ENCODE results near the gene HIC2. TPM values are rescaled to one million over a fixed set of nuclear protein-coding genes. Genes with fewer than 3 reads are reported as not detected.
"Not testable (repeated sequence)": the region's sequence is repeated elsewhere in the genome, so short reads cannot be mapped to it uniquely, and the experiment has no call there.

Gene HIC2, protein sequence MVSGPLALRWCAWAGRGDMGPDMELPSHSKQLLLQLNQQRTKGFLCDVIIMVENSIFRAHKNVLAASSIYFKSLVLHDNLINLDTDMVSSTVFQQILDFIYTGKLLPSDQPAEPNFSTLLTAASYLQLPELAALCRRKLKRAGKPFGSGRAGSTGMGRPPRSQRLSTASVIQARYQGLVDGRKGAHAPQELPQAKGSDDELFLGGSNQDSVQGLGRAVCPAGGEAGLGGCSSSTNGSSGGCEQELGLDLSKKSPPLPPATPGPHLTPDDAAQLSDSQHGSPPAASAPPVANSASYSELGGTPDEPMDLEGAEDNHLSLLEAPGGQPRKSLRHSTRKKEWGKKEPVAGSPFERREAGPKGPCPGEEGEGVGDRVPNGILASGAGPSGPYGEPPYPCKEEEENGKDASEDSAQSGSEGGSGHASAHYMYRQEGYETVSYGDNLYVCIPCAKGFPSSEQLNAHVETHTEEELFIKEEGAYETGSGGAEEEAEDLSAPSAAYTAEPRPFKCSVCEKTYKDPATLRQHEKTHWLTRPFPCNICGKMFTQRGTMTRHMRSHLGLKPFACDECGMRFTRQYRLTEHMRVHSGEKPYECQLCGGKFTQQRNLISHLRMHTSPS
- 2.5 and 3.4 TPM in 2 replicates for total RNA-seq (2014; rRNA removed; shearing (Covaris generic))
- 1.8 and 1.9 TPM in 2 replicates for polyA plus RNA-seq (2015; cell fraction: cytosol; rRNA removed)
- polyA plus RNA-seq (2015; cell fraction: nucleus; rRNA removed): 4.3 and 5.0 TPM in 2 replicates

DNA sequence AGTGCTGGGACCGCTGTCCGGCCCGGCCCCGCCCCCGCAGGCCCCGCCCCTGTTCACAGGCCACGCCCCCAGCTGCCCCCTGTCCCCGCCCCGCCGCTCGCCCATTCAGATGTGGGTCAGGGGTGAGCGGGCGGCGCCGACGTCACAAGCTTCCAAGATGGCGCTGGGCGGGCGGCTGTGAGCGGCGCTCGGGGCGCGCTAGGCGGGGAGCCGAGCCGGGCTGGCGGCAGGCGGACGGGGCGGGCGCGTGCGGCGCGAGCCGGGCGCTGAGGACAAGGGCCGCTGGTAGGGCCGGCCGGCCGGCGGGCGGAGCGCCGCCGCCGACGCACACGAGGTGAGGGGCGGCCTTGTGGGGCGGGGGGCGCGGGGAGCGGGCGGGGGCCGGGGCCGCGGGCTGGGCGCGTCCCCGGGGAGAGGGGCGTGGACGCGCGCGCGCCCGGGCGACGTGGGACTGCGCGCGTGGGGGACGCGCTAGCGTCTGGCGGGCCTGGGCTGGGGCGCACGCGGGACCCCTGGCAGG lies at the start of gene HIC2:
HIC2 (plus strand) TSS at position 145 of the 520 bp plus-strand sequence. CDS start 25,461 bp downstream, outside the sequence.
- not testable (repeated sequence) for DNase-seq (ENCODE audit: low read depth)

DNA sequence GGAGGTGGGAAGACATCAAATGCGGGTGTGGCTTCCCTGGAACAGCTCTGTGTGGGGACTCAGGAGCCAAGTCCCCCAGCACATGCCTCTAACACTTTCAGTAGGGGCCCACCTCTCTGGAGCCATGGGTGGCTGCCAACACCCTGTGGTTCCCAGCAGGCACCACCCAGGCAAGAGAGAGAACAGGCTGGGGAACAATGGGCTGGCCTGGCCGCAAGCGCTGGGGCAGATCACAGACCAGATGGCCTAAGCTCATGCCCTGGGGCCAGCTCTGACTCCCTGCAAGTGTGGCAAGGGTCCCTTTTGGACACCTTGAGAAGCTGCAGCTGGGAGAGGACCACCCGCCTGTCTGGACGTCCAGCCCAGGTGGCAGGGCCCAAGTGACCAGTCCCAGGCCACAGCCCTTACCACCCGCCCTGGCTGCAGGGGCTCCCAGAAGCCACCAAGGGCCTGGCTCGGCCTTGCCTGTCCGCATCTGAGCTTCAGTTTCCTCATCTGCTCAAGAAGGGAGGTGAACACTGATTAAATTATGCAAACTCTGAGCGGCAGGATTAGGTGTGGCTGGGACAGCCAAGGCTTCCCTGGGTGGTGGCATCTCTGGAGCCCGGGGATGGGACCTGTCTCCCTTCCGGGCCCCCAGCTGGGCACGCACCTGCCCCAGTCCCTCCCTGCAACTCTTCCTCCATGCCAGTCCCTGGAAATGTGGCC lies 48.4 kb upstream of the HIC2 start:
- not testable (repeated sequence) for DNase-seq (ENCODE audit: low read depth)

DNA sequence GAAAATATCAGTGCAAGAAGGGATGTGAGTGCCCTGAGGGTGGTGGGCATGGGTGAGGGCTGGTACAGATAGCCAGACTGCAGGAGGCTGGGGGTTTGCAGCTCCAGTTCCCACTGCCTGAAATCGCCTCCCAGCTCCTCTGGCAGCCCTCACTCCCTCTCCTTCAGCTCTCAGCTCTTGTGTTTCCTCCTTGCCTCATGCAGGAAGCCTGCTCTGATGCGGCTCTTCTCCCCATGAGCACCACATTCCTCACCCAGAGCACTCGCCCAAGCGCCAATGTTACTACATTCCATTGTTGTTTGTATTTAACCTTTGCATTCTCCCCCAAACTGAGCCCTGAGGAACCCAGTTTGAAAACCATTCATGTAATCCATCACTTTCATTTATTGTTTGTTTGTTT lies 41.3 kb upstream of the HIC2 start:
- not testable (repeated sequence) for DNase-seq (ENCODE audit: low read depth)

DNA sequence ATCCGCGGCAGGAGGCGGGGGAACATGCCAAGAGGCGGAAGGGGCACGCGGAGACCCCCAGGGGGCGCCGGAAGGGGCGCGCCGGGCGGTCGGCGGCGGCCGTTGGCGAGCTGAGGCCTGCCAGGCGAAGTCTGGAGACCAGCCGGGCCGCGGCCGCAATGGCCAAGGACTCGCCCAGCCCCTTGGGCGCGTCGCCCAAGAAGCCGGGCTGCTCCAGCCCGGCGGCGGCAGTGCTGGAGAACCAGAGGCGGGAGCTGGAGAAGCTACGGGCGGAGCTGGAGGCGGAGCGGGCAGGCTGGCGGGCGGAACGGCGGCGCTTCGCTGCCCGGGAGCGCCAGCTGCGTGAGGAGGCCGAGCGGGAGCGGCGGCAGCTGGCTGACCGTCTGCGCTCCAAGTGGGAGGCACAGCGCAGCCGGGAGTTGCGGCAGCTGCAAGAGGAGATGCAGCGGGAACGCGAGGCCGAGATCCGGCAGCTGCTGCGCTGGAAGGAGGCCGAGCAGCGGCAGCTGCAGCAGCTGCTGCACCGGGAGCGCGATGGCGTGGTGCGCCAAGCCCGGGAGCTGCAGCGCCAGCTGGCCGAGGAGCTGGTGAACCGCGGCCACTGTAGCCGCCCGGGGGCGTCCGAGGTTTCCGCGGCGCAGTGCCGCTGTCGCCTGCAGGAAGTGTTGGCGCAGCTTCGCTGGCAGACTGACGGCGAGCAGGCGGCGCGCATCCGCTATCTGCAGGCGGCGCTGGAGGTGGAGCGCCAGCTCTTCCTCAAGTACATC lies 33.3 kb upstream of the HIC2 start, which contains the start of gene RIMBP3B:
RIMBP3B (plus strand) TSS at position 51 of the 767 bp plus-strand sequence; CDS start at position 159, 108 bp downstream.
- DNase-seq (ENCODE audit: low read depth): not testable (repeated sequence)

DNA sequence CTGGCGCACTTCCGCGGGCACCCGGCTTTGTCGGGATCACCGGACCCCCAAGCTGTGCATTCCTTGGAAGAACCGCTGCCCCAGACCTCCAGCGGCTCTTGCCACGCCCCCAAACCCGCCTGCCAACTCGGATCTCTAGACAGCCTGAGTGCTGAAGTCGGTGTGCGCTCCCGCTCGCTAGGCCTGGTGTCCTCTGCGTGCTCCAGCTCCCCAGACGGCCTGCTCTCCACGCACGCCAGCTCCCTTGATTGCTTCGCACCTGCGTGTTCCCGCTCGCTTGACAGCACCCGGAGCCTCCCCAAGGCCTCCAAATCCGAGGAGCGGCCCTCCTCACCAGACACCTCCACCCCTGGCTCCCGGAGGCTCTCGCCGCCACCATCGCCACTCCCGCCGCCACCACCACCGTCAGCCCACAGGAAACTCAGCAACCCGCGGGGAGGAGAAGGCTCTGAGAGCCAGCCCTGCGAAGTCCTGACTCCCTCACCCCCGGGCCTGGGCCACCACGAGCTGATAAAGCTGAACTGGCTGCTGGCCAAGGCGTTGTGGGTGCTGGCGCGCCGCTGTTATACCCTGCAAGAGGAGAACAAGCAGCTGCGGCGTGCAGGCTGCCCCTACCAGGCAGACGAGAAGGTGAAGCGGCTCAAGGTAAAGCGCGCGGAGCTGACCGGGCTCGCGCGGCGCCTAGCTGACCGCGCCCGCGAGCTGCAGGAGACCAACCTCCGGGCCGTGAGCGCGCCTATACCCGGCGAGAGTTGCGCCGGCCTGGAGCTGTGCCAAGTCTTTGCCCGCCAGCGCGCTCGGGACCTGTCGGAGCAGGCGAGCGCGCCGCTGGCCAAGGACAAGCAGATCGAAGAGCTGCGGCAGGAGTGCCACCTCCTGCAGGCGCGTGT lies 32.5 kb upstream of the HIC2 start:
- DNase-seq (ENCODE audit: low read depth): not testable (repeated sequence)

DNA sequence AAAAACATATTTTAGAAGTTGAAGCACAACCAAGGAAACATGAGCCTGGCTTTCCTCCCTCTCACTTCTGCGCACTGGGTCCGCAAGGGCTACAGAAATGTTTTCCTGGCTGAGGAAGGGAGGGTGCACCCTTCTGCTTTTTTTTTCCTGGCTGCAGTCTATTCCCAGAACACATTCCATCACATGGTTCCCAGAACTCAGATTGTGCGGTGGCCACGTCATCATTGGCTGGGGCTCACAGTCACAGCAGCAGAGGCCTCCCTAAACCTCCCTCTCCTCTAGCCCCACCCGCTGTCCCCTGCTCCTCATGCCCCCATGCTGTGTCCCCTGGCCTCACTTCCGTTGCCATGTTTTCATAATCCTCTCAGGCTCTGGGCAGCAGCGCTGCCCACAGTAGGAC lies 27.7 kb upstream of the HIC2 start:
- DNase-seq (ENCODE audit: low read depth): not testable (repeated sequence)

DNA sequence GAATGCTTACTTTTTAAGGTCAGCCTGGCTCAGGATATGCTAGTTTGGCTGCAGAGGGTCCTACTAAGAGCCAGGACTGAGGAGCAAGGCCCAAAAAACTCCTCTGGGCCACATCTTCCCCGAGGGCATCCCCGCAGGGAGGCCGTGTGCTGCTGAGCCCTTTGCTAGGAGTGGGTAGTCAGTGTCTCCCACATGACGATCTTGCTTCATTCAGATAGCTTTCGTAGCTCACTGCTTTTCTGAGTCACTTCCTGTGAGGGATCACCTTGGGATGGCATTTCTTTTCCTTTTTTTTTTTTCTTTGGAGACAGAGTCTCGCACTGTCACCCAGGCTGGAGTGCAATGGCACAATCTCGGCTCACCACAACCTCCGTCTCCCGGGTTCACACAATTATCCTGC lies 27.2 kb upstream of the HIC2 start:
- not testable (repeated sequence) for DNase-seq (ENCODE audit: low read depth)

DNA sequence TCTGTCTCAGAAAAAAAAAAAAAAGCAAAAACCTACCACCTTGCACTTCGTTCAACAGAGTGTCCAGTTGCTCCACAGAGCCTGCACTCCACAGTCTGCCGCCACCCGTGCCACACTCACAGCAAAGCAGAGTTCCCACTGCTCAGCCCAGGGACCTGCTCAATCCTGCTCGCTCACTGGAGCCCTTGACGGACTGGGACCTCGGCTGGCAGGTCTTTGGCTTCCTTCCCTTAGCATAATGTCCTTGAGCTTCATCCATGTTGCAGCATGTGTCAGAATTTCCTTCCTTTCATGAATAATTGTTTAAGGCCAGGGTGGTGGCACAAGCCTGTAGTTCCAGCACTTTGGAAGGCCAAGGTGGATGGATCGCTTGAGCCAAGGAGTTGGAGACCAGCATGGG lies 22.6 kb upstream of the HIC2 start:
- DNase-seq (ENCODE audit: low read depth): not testable (repeated sequence)

DNA sequence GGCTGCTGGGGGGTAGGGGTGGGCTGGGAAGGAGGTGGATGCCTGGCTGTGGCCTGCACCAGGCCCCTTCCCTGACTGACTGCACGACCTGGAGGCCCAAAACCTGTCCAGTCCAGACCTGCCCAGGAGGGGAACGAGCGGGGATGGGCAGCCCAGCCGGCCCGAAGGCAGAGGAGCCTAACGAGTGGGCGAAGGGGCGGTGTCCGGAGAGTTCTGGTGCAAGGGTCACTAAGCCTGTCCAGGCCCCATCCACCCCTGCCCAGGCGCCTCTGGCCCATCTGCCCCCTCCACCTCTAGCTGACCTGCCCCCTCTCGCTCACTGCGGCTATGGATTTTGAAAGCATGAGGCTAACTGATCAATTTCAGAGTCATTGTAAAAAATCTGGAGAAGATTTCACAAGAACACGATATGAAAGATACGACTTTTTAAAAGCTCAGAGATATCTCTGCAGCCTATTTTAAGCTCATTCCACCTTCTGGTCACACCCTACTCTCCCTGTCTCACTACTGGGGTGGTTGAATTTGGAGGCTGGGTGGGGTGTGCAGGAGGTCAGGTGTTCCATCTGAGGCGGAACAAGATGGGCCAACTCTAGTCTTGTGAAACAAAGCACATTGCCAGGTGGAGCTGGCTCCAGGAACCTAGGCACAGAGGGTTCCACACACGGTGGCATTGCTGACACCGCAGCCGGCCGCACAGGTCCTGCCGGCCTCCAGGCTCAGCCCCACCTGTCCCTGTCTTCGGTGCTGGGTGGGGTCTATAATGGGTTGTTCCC lies 15.8 kb upstream of the HIC2 start:
- not testable (repeated sequence) for DNase-seq (ENCODE audit: low read depth)

DNA sequence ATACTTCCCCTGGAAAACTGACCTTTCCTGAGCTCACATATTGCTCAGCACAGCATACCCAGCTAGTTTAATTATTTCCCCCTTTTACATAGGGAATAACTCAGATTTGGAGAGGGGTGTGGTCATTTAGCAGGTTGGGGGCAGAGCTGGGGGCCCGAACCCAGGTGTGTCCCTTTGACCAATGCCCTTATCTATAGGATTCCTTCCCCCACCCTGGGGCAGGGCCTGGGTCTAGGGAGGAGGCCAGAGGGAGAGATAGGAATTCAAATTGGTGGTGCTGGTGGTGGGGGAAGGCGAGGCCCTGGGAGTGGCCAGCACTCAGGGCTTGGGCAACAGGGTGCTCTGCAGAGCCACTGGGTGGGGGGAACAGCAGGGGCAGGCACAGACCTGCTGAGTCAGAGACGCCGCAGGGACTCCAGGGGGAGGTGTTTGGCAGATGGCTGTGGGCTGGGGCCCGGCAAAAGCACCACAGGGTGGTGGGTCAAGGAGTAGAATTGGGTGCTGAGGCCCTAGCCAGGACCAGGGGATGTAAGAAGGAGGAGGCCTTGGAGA lies 14.3 kb upstream of the HIC2 start:
- DNase-seq (ENCODE audit: low read depth): not testable (repeated sequence)

DNA sequence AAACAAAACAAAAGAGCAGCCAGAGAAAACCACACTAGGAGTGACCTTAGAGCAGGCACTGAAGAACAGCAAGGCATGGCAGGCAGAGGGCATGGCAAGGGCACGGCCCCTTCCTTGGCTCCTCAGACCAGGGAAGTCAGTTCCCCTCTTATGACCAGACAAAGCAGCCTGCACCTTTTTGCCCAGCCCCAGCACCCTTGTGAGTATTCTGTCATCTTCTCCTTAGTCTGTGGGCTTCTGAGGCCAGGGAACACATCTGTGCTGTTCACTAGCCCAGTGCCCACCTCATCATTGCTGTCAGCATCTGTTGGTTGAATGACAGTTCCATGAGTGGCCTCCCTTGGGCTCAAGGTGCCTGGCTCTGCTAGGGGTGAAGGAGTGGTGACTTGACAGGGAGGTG lies 10.0 kb upstream of the HIC2 start:
- not testable (repeated sequence) for DNase-seq (ENCODE audit: low read depth)

DNA sequence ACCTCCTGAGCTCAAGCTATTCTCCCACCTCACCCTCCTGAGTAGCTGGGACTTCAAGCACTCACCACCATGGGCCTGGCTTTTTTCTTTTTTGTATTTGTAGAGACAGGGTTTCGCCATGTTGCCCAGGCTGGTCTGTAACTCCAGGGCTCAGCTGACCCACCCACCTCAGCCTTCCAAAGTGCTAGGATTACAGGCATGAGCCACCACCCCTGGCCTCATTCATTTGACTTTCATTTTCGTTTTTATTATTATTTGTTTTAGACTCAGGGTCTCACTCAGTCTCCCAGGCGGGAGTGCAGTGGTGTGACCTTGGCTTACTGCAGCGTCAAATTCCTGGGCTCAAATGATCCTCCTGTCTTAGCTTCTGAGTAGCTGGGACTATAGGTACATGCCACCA lies 9.4 kb upstream of the HIC2 start:
- DNase-seq (ENCODE audit: low read depth): not testable (repeated sequence)

DNA sequence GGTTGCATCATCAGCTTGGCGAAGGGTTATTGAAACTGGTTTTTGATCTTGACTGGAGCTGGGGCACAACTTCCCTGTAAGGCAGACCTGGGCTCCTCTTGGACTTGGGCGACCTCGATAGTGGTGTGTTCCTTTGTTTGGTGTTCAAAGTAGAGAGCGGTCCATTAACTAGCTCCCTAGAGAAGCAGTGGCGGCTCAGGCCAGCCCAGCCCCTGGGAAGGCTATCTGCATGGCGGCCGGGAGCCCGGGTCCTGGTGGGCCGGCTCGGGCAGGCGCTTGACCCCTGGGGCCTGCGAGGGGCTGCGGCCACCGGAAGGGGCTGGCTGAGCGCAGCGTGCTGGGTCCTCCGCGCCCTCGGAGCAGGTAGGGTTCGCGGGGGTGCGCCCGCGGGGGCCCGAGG lies 796 bp upstream of the HIC2 start:
- DNase-seq (ENCODE audit: low read depth): not testable (repeated sequence)

DNA sequence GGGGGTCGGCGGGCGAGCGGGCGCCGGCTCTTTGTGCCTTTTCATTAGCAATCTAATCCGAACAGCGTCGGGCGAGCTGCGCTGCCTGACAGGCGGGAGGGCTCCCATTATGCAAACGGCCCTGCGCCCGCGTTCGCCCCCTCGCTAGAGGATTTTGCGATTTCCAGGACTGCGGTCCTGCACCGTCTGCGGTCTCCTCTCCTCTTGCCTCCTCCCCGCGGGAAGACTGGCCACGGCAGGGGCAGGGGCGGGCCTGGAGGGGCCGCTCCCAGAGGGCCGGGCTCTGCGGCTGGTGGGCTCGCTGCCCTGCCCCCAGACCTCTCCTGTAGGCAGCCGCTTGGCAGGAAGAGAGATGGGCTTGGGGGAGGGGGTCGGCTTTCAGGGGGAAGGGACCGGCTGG lies 682 bp downstream of the HIC2 start:
- DNase-seq (ENCODE audit: low read depth): not testable (repeated sequence)

DNA sequence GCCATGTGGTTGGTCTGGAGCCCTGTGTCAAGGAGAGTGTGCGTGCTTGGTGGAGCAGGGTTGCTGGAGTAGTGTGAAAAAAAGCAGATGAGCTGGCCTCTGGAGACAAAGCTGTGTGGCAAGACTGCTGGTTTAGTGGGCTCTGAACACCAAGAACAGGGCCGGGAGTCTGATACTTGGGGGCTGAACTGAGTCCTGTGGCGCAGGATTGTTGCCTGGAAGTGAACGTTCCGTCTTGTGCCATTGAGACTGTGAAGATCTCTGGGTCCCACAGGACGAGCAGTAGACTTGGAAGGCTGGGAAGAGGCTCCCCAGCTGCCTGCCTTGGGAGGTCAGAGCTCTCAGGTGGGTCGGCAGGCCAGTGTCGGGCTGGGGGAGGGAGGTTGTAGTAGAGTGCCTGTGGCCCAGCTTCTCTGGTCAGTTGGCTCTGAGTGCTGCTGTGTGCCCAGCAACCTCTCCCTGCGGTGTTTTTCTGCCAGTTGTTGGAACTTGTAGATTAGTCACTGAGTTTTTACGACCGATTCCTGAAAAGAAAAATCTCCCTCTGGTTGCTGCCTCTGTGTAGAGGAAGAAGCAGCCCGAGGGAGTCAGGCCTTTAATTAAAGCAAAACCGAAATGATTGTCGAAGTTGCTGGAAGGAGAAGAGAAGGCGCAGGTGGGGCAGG lies 1.9 kb downstream of the HIC2 start:
- not testable (repeated sequence) for DNase-seq (ENCODE audit: low read depth)

DNA sequence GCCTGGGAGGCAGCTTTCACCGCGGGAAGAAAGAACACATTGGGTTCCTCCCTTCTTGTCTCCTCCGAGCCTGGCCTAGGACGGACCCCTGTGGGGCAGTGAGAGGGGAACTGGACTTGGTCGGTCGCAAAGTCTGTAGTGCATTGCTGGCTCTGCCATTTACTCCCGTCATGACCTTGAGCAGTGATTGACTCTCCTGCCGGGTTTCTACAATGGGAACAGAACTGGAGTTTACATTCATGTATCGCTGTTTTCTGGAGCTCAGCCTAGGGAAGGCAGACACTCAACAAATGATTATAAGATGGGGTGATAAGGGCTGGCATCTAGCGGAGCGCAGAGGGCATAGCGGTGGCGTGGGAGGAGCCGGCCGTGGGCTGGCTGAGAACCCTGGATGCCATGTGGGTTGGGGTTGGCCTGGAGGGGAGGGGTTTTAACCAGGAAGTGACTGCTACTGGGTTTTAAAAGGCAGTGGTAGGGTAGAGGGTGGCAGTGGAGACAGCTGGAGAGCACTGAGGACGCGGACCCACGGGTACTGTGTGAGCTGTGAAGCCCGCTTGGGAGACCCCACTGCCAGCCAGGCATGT lies 3.1 kb downstream of the HIC2 start:
- DNase-seq (ENCODE audit: low read depth): not testable (repeated sequence)

DNA sequence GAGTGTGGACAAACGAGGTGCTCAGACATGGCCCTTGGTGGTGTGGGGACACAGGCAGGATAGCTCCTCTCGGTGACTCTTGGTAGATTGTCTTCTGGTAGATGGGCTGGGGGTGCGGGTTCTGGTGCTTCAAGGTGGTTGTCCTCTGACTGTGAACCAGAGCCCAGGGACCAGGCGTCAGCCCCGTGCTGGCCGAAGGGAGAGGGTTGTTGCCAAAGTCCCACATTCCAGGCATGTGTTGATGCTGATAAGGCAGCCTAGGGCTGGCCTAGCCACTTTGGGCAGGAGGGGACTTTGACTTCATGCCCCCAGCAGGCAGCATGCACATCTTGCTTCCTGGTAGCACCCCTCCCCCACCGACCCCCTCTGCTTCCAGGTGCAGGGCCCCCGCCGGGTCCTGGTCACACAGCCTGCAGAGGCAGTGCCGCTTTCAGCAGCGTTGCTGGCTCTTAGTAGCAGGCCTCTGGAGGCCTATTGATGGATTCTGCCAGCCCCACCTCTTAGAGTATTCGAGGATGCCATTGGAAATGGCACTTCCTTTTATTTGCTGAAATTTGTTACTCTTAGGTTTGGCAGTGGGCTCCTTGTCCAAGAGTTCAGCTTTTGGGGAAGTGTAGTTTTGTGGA lies 7.0 kb downstream of the HIC2 start:
- DNase-seq (ENCODE audit: low read depth): not testable (repeated sequence)

Measured in HT1080 (cell line).